ENCODE results near the gene NDST1. TPM values are rescaled to one million over a fixed set of nuclear protein-coding genes. Genes with fewer than 3 reads are reported as not detected.

The NDST1 gene
- total RNA-seq, 4 donors from 2014 or later: 32.4 to 104 (median 42.6) TPM

- TF ChIP-seq CTCF (IDR thresholded peaks at IDR 0.05; ENCODE audit: low read depth): no peak
Measured at GRCh38 chr5:150573867-150574817, 66.2 kb downstream of the NDST1 start.

- TF ChIP-seq CTCF (IDR thresholded peaks at IDR 0.05; ENCODE audit: low read depth): no peak
Measured at GRCh38 chr5:150574818-150575547, 67.1 kb downstream of the NDST1 start.

- no peak for TF ChIP-seq CTCF (IDR thresholded peaks at IDR 0.05; ENCODE audit: low read depth)
Measured at GRCh38 chr5:150575745-150576448, 68.0 kb downstream of the NDST1 start.

- TF ChIP-seq CTCF (IDR thresholded peaks at IDR 0.05; ENCODE audit: low read depth): no peak
Measured at GRCh38 chr5:150576449-150576949, 68.6 kb downstream of the NDST1 start.

- no peak for TF ChIP-seq CTCF (IDR thresholded peaks at IDR 0.05; ENCODE audit: low read depth)
Measured at GRCh38 chr5:150577378-150578139, 69.6 kb downstream of the NDST1 start.

- no peak for TF ChIP-seq CTCF (IDR thresholded peaks at IDR 0.05; ENCODE audit: low read depth)
Measured at GRCh38 chr5:150578781-150579461, 71.0 kb downstream of the NDST1 start.
